NOMO-1 (cell line): ENCODE measurements around the gene ZC3H7B.
"Not testable (repeated sequence)": the region's sequence is repeated elsewhere in the genome, so short reads cannot be mapped to it uniquely, and the experiment has no call there.

Experiments used
- DNase-seq, 2 experiments: peaks; one replicate each; lab custom pipeline; 2025; ENCODE audit not compliant: unreplicated experiment in 2 of 2; lab: John Stamatoyannopoulos, UW

The ZC3H7B gene, protein sequence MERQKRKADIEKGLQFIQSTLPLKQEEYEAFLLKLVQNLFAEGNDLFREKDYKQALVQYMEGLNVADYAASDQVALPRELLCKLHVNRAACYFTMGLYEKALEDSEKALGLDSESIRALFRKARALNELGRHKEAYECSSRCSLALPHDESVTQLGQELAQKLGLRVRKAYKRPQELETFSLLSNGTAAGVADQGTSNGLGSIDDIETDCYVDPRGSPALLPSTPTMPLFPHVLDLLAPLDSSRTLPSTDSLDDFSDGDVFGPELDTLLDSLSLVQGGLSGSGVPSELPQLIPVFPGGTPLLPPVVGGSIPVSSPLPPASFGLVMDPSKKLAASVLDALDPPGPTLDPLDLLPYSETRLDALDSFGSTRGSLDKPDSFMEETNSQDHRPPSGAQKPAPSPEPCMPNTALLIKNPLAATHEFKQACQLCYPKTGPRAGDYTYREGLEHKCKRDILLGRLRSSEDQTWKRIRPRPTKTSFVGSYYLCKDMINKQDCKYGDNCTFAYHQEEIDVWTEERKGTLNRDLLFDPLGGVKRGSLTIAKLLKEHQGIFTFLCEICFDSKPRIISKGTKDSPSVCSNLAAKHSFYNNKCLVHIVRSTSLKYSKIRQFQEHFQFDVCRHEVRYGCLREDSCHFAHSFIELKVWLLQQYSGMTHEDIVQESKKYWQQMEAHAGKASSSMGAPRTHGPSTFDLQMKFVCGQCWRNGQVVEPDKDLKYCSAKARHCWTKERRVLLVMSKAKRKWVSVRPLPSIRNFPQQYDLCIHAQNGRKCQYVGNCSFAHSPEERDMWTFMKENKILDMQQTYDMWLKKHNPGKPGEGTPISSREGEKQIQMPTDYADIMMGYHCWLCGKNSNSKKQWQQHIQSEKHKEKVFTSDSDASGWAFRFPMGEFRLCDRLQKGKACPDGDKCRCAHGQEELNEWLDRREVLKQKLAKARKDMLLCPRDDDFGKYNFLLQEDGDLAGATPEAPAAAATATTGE

DNA sequence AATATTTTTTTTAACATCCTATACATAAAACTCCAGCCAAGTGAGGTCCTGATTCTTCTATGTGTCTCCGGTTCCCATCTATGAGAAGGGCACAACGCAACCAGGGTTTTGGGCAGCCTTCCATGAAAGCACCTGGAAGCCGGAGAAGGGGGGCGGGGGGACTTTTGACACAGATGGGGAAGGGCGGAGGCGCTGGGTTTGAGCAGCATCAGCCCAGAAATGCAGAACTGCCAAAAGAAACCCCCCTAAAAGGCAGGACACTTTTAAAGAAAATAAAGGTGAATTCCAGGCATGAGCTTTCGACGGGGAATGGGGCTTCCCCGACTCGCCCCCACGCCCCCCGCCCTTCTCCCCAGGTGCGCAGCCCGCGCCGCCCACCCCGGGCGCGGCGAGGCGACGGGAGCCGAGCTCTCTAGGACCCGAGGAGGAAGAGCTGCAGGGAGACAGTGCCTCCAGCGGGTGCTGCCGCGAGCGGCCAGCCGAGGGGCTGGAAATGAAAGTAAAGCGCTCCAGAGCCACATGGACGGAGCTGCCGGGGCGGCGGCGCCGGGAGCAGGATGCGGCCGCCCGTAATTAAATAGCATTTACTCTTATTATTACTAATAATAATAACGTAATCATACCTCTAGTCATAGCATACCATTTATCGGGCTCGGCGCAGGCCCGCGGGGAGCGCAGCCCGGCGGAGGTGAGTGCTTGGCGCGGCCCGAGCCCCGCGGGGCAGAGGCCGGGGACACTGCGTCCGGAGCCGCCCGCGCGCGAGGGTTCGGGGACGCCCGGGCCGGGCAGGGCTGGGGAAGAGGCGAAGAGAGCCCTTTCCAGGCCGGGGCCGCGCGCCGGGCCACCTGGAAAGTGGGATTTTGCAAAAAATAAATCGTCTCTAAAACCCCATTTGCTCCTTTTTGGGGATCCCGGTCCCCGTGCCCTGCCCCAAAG is at the start of gene ZC3H7B:
Gene ZC3H7B, plus strand, starts transcription at position 441 of the 936 bp plus-strand sequence. CDS start 19,136 bp downstream, outside the sequence.
- peak; percentile 84 to 85 for DNase-seq

DNA sequence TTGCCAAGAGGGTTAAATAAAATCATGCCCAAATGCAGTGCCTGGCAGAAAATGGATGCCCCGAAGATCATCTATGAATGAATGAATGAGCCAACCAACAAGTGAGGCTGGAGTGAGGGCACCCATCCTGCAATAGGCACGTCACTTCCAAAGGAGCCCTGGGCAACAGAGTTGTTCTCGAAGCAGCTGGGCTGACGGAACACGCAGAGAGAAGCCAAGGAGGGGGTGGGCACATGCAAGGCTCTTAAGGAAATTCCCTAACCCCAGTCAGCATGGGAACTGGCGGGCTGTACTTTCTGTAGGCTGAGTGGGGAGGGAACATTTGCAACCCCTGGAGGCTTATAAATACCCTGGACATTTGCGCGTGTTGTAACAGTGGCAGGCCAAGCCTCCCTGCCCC is 49.0 kb upstream of the ZC3H7B start:
- no peak for DNase-seq

DNA sequence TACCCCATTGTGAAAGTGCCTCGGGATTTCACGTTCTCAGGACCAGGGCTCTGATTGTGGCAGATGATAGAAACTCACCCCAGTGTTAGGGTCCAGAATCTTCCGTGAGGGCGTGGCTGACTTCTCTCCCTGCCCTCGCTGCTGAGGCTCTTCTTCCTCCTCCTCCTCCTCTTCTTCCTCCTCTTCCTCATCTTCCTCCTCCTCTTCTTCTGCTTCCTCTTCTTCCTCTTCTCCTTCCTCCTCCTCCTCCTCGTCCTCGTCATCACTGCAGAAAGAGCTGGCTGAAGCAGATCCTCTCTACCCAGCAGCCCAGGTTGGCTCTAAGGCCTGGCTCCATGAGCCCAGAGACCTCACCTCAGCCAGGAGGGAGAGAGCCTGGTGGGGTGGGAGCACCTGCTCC is 47.1 kb upstream of the ZC3H7B start:
- no peak for DNase-seq

DNA sequence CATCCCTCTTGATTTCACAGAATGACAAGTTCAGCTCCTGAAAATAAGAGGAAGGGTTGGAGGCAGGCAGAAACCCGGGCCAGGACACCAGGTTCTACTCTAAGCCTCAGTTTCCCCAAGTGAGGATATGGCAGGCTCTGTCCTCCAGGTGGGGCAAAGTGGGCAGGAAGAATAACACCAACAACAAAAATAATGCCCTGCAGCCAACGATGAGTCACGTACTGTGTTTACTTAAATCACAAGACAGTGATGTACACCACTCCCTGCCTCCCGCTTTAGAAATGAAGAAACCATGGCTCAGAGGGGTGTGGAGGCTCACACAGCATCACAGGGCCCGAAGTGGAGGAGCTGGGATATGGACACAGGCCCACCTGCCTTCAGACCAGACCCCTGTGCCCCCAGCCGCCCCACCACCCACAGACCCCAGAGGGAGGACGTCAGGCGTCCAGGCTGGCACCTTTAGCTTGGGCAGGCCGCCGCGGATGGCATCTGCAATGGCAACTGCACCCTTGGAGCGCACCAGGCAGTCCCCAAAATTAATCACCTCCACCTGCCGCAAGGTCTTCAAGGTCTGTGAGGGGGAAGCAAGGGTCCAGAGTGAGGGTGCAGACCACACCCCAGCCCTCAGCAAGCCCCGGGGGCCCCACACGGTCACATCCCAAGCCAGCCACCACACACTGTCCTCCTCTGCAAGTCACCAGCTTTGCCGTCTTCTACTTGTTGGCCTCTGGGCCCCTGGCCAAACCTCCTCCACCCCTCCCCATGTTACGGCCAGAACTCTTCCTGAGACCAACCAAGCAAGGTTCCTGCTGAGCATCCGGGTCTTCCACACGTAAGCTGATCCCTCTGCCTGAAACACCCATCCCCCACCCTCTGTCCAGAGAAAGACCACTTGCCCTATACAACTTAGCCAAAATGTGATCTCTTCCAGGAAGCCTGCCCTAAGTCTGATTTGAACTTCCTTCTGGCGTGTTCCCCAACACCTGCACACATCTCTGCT is 44.8 kb upstream of the ZC3H7B start:
- no peak for DNase-seq

DNA sequence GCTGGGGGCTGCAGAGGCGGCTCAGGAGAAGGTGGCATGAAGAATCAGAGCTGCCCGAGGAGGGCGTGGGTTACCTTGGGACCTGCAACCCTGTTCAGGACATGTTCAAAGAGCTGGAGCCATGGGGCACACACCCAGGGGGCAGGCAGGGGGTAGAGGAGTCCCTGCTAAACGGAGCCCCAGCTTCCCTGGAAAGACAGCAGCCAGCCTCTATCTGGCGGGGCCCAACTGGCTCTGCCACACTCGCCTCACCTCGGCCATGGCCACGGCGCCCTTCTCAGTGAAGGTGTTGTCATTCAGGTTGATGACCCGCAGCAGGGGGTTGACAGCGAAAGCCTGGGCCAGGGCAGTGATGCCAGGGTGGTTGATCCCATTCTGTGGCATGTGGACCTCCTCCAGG is 43.6 kb upstream of the ZC3H7B start:
- DNase-seq = no peak

DNA sequence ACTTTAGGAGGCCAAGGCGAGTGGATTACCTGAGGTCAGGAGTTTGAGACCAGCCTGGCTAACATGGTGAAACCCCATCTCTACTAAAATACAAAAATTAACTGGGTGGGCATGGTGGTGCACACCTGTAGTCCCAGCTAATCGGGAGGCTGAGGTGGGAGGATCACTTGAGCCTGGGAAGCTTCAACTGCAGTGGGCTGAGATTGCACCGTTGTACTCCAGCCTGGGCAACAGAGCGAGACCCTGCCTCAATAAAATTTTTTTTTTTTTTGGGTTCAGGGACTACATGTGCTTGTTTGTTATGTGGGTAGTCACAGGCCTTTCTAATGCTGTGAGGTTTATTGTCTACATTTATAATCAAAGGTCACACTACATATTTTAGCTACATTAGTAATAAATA is 41.6 kb upstream of the ZC3H7B start:
- DNase-seq = not testable (repeated sequence)

DNA sequence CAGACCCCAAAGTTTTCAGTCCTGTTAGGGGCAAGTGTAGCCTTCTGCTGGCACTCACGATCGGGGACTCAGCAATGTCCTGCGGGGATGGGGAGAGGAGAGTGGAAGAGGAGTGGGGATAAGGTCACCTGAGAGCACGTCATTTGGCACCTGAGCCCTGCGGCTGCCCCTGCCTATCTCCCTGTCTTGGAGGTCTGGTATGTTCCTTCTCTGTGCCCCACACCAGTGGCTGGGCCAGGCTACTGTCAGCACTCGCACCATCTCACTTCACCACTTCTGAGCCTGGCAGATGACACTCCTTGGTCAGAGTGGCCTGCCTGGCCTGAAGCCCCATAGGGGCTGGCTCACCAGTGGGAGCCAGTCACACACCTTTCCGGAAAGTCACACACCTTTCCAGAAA is 40.5 kb upstream of the ZC3H7B start:
- DNase-seq = no peak

DNA sequence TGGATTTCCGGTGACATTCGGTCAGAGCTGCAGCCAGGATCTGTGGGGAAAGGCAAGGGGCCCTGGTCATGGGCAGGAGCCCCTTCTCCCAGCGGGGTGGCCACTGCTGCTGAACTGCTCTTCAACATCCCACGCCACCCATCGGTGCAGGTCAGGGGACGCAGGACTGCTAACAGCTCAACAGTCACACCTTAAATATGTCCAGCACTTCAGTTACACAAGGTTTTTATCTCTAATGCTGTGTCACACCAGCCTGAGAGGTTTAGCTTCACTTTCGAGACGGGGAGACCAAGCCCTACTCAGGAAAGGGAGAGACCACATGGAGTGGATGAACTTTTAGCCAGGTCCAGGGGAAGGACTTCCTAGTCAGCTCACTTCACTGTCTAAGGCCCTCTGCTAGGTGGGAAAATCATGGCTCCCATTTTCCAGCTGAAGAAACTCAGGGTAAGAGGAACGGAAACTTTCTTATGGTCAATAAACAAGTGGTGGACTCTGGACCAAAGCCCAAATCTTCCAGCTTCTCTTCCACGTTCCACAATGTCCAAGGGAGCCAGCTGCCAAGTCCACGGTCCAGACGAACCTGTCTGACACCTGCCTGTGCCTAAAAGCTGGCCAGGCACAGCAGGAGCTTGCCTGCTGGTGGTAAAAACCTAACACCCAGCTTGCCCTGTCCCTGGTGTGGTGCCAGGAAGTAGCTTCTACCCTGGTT is 39.6 kb upstream of the ZC3H7B start:
- DNase-seq = no peak

DNA sequence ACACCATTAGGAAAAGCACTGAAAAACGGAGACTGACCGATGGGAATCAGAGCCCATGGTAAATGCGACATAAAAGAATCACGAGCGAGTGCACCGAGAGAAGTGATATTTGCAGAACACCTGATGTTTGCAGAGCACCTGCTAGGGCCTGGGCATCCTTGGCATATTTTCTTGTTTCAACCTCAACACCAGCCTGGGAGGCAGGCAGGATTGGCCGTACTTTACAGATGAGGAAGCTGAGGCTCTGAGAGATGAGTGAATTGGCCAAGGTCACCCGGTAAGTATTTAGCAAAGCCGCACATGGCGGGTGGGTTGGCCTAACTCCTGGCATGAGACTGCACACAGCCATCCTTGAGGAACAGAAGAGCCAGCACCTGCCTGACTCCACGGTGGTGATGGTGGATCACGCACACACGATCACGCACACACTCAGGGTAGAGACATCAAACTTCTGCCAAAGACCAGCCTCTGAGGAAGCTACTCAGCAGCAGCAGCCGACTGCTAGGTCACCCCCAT is 39.0 kb upstream of the ZC3H7B start:
- no peak for DNase-seq

DNA sequence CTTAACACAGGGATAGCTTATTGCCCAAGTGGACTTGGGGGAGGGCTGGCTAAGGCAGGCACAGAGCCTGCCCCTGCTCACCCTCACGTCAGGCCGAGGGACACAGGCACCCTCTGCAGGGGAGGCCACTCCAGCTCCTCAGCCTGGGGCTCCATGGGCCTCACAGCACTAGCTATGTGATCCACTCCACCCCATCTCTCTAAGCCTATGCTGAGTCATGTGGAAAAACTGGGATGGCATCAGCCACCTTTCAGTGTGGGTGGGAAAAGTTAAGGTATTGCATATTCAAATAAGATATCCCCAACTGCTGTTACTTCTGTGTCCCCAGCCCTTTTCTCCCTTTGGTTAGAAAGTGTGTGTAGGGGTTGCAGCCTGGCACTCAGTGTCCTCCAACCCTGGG is 37.6 kb upstream of the ZC3H7B start:
- no peak for DNase-seq

DNA sequence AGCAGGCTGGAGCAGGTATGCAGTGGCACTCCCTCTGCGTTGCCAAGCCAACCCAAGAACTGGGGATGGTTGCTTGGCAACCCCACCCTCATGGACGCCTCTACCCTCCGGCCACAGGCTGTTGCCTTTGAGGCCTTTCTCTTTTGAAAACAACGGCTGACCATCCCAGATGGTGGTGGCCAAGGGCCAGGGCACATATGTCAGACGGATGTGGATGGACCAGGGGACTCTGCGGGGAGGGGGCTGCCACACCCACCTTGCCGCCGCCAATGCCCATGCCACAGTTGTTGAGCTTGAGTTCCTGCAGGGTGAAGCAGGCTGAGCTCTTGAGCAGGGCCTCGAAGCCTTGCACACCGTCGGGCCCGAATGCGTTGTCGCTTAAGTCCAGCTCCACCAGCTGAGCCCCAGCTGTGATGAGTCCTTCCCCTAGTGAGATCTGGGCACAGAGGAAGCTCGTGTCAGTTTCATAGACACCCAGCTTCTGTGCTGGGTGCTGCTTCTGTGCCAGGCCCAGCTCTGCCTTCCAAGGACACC is 36.9 kb upstream of the ZC3H7B start:
- DNase-seq = no peak

DNA sequence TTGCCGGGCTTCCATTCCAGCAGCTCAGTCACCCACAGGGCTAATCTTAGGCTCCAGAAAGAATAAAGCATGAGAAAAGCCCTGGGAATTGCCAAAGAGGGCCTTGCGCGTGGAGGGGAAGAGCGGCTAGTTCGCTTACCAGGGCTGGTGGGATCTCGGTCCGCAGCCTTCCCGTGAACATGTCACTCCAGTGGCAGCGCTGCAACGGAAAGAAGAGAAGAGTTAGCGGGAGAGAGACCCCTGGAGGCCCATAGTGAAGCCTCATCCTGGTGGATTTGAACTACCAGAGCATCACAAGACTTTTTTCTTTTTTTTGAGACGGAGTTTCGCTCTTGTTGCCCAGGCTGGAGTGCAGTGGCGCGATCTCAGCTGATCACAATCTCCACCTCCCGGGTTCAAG is 33.4 kb upstream of the ZC3H7B start:
- DNase-seq = no peak

DNA sequence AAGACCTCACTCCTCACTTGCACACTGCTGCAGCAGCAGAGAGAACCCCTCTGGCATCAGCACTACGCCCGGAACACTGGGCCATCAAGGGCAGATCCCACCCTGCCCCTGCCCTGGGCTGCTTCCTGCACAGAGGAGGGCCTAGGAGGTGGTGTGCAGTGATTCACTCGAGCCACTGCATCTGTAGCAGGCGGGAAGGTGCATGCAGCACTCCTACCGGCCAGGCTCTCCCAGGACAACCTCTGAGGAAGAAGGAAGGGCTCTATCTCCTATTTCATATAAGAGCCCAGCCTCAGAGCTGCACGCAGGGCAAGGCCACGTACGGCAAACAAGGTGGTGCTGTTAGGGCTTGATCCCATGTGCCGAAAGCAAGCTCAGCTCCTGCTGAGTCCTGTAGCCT is 29.5 kb upstream of the ZC3H7B start:
- DNase-seq = no peak

DNA sequence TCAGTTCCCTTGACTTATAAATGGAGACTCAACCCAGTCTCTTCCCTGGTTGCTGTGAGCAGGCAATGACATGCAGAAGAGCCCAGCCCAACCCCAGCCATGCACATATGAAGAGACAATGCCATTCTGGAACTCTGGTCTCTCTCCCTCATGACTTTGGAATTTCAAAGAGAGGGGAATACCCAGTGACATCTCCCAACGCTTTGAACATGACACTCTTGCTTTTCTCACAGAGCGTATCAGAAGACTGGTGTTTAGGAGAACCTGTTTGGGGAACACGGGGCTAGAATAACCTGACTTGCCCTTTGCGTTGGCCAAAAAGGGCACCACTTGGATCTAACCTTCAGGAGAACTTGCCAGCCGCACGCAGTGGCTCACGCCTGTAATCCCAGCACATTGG is 28.2 kb upstream of the ZC3H7B start:
- no peak for DNase-seq

DNA sequence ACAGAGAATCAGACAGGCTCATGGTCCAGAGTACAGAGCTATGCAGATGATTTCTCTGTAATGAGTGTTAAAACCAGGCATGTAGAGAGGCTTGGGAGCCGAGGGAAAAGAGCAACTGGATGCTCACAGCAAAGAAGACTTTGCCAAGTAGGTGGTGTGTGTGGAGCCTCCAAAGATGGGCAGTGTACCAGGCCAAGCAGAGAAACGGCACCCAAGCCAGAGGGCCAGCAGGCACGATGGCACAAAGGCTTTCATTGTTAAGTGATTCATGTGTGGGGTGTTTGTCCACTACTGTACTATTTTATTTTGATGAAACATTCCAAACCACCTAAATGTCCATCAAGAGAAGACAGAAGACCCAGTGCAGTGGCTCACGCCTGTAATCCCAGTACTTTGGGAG is 26.5 kb upstream of the ZC3H7B start:
- no peak for DNase-seq

DNA sequence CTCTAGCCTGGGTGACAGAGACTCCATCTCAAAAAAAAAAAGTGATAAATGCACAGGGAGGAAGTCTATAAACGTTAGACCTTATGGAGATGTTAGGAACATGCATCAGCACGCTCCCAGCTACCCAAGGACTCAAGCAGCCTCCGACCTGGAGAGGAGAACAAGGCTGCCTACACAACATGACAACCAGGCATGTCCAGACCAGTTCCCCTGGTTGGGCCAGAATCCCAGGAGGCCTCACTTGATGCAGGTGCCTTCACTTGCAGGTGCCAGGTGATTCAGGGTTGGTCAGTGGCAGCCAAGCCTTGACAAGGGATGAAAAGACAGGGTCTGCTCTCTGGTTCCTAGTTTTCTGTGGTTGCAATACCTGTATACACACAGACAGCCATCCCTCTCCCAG is 21.3 kb upstream of the ZC3H7B start:
- no peak for DNase-seq

DNA sequence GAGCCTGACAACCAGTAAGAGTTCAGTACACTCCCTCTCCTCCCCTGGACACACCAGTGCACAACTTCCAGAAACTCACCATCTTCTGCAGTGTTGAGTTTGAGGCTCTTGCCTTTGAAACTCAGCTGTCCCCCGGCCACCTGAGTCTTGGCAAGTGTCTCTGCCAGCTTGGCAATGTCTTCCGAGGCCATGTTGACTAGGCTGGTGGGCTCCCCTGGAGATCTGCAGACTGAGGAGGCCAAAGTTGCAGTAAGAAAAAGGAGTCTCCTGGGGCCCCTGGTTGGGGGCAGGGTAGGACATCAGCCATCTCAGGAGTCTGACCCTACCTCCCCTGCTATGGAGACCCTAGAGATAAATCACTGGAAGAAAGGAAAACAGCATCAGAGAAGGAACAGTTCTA is 20.5 kb upstream of the ZC3H7B start:
- DNase-seq = no peak

DNA sequence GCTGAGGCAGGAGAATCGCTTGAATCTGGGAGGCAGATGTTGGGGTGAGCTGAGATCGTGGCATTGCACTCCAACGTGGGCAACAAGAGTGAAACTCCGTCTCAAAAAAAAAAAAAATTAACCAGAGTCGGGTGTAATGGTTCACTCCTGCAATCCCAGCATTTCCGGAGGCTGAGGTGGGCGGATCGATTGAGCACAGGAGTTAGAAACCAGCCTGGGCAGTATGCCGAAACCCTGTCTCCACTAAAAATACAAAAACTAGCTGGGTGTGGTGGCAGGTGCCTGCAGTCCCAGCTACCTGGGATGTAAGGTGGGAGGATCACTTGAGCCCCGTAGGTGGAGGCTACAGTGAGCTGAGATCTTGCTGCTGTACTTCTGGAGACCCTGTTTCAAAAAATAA is 16.9 kb upstream of the ZC3H7B start:
- no peak for DNase-seq
